ENCODE data around the gene CASP14.

GRCh38 chr19:15015946-15016542 is 33.2 kb upstream of the CASP14 start:
- TF ChIP-seq GATA2 (IDR thresholded peaks at IDR 0.05; ENCODE audit: low read depth, low read length) (no peak), GATA3 (IDR thresholded peaks at IDR 0.05; ENCODE audit: low read depth, low read length) (no peak)

Measured in SH-SY5Y (cell line).